SKM-1 treated with dmso at 0.1 percent for 144 hours (cell line): ENCODE results near the gene RFPL1.
A peak's percentile ranks its signal among the peaks of the same experiment; 100 is the strongest.

Experiments used
- DNase-seq: peaks from one replicate; lab custom pipeline; 2025; ENCODE audit not compliant: unreplicated experiment; lab: John Stamatoyannopoulos, UW

Gene RFPL1

DNA sequence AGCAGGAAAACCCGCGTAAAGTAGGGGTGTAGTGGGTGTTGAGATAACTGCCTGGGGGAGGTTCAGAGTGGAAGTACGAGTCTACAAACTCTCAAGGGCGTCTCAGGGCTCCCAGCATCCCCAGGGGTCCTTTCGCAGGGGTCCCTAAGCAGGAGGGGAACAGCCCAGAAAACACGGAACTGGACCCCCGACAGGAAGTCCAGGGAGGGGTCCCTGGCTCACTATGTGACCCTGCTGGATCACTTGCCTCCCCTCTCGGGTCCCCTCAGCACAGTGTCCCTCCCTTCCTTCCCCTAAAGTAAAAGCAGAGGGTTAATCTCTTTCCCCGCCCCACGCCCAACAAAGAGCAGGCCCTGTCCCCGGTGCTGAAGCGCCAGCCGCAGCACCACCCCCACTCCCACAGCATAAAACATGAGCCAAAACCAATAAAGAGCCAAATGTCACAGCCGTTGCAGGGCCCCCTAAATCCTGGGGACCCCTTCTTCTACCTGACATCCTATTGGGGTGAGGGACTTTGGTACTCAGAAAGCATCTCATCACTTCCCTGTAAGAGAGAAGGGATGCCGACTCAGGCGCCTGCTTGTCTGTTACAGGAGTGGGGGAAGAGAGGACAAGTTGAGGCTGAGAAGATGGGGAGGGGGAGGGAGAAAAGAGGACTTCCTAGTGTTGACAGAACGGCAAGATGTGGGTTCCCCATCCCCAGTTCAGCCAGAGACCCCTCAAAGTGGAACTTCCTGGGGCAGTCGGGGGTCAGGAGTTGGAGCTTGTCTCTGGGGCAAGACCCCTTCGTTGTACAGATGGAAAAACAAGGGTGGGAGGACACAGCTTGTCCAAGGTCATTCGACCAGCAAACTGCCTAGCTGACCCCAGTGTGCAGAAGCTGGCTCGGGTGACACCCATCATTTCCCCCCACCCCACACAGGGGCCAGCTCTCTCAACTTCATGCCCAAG lies 40.2 kb downstream of the RFPL1 start:
- DNase-seq = no peak

DNA sequence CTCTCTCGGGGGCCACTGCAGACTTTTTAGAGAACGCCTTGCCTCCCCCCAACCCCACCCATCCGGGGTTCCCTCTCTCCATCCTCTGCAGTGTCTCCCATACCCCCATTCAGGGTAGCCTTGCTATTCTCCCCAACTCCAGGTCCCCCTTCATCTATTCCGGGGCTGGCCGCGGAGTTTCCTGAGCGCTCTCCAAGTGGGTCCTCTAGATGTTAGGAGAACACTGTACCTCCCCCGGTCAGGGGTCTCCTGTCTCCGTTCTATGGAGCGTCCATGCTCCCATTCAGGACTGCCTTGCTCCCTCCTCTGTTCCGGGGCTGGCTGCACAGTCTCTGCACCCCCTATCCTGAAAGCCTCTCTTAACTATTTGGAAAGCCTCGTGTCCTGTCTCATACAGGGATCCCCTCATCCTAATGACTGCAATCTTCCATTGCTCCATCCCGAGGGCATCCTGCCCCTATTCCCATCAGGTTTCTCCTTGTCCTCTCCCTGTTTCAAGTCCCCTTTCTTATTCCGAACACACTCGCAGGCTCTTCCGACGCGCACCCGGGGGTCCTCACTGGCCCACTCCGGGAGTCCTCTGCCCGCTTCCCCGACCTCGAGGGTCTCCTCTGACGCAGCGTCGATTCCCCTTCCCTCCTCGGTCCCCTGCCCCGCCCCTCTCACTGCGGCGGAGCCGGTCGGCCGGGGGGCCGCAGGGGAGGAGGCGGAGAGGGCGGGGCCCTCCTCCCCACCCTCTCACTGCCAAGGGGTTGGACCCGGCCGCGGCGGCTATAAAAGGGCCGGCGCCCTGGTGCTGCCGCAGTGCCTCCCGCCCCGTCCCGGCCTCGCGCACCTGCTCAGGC lies 41.3 kb downstream of the RFPL1 start, which contains the start of gene NEFH:
TSS of gene NEFH (plus strand) at position 802 of the 845 bp plus-strand sequence. CDS start 45 bp downstream, outside the sequence.
- no peak for DNase-seq

DNA sequence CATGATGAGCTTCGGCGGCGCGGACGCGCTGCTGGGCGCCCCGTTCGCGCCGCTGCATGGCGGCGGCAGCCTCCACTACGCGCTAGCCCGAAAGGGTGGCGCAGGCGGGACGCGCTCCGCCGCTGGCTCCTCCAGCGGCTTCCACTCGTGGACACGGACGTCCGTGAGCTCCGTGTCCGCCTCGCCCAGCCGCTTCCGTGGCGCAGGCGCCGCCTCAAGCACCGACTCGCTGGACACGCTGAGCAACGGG lies 41.8 kb downstream of the RFPL1 start:
- no peak for DNase-seq

DNA sequence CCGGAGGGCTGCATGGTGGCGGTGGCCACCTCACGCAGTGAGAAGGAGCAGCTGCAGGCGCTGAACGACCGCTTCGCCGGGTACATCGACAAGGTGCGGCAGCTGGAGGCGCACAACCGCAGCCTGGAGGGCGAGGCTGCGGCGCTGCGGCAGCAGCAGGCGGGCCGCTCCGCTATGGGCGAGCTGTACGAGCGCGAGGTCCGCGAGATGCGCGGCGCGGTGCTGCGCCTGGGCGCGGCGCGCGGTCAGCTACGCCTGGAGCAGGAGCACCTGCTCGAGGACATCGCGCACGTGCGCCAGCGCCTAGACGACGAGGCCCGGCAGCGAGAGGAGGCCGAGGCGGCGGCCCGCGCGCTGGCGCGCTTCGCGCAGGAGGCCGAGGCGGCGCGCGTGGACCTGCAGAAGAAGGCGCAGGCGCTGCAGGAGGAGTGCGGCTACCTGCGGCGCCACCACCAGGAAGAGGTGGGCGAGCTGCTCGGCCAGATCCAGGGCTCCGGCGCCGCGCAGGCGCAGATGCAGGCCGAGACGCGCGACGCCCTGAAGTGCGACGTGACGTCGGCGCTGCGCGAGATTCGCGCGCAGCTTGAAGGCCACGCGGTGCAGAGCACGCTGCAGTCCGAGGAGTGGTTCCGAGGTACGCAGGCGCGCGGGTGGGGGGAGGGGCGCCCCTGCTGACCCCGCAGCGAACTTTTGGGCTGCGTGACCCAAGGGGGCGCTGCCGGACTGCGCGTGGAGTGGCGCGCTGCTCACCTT lies 42.3 kb downstream of the RFPL1 start:
- no peak for DNase-seq

DNA sequence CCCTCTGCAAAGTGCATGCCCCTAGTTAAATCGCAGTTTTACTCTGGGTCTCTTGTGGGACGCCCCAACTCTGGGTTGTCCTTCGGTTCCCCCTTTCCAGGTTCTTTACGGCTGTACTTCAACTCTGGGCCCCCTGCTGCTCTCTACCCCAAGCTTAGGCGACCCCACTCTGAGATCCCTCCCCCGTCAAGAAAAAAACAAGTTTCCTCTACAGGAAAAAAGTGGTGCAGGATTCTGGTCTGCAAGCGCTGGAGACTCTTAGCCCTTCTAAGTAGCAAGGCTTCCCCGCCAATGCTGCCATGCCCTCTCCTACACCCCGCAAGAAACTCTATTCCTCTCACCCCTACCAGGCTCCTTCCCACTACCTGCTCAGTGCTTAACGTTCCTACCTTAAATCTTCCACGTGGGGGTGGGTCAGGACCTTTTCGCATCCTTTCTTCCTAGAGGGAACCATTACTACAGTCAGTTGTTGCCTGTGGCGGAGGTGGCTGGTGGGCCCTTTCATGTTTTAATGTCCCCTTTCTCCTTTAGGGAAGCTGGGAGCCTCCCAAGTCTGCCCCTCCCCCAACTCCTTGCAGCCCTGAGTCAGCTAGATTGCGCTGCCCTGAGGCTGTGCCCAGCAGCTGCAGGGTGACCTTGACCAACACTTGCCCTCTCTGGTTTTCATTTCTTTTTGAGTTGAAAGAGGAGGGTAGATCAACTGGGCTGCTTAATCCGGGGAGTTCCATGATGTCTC lies 43.0 kb downstream of the RFPL1 start:
- no peak for DNase-seq

DNA sequence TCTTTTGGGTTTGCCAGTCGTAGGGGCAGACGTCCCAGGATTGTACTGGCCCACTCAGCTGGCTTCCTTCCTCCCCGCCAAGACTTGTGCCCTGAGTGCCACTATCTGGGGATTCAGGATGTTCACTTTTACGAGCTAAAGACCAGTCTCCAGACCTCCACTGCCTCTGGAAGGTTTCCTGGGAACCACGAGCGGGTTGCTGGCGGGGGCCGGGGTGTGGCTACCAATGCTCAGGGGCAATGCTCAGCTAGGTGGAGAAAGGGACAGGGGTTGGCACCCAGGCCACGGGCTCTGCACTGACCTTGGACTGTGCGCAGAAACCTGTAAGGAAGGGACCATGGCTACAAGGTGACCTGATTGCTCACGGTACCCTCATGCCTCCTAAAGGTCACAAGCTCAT lies 43.9 kb downstream of the RFPL1 start:
- DNase-seq = no peak

DNA sequence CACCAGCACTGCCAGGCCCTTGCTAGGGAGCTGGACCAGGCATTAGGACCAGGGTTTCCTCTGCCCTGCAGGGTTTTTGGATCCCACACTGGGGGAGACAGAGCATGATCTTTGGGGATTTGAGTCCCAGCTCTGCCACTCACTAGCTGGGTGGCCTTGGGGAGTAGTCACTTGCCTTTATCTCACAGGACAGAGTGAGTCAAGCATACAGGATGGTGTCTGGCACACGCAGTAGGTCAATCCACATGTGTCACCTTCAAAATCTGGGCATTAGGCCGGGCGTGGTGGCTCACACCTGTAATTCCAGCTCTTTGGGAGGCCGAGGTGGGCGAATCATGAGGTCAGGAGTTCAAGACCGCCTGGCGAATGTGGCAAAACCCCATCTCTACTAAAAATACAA lies 44.3 kb downstream of the RFPL1 start:
- DNase-seq = no peak

DNA sequence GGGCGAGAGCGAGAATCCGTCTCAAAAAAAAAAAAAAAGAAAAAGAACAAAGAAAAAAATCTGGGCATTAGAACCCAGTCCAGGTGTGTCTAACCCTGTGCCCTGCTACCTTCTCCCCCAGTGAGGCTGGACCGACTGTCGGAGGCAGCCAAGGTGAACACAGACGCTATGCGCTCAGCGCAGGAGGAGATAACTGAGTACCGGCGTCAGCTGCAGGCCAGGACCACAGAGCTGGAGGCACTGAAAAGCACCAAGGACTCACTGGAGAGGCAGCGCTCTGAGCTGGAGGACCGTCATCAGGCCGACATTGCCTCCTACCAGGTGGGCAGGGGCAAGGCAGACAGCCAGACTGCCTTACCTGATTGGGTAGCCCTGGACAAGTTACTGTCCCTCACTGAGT lies 44.9 kb downstream of the RFPL1 start:
- no peak for DNase-seq

DNA sequence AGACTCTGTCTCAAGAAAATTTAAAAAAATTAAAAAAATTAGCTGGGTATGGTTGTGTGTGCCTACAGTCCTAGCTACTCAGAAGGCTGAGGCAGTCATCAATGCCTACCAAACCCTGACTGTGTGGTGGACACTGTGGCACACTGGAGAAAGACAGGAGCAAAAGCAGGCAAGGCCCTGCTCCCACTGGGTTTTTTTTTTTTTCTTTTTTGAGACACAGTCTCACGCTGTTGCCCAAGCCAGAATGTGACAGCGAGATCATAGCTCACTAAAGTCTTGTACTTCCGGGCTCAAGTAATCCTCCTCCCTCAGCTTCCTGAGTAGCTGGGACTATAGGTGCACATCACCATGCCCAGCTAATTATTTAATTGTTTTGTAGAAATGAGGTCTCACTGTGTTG lies 46.3 kb downstream of the RFPL1 start:
- no peak for DNase-seq

DNA sequence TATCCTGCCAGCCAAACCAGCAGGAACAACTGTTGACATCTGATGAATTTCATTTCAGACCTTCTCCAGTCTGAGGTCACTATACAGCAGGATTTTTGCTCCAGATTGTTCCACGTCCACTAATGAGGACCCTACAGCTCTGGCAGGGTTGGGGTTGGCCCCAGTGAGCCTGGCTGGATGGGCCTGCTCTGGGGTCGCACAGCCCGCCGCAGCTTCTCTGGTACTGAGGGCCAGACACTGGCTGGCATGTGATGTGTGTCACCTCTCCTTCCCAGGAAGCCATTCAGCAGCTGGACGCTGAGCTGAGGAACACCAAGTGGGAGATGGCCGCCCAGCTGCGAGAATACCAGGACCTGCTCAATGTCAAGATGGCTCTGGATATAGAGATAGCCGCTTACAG lies 47.1 kb downstream of the RFPL1 start:
- no peak for DNase-seq

DNA sequence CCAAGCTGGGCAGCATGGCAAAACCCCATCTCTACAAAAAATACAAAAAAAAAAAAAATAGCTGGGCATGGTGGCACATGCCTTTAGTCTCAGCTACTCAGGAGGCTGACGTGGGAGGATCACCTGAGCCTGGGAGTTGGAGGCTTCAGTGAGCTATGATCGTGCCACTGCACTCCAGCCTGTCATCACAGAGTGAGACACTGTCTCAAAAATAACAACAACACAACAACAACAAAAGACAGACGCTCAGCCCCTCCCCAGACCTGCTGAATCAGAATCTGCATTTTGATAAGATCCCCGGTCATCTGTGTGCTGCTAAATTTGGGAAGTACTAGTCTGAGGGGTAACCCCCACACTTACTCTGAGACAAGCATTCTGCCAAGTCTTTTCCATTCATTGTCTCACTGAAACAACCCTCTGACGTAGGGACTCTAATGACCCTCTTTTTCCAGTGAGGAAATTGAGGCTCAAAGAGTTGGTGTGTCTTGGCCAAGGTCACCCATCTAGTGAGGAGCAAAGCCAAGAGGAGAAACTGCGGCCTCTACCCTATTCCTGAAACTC lies 49.1 kb downstream of the RFPL1 start:
- DNase-seq = no peak

DNA sequence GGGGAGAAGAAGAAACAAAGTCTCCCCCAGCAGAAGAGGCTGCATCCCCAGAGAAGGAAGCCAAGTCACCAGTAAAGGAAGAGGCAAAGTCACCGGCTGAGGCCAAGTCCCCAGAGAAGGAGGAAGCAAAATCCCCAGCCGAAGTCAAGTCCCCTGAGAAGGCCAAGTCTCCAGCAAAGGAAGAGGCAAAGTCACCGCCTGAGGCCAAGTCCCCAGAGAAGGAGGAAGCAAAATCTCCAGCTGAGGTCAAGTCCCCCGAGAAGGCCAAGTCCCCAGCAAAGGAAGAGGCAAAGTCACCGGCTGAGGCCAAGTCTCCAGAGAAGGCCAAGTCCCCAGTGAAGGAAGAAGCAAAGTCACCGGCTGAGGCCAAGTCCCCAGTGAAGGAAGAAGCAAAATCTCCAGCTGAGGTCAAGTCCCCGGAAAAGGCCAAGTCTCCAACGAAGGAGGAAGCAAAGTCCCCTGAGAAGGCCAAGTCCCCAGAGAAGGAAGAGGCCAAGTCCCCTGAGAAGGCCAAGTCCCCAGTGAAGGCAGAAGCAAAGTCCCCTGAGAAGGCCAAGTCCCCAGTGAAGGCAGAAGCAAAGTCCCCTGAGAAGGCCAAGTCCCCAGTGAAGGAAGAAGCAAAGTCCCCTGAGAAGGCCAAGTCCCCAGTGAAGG lies 50.9 kb downstream of the RFPL1 start:
- DNase-seq = peak; percentile 80

DNA sequence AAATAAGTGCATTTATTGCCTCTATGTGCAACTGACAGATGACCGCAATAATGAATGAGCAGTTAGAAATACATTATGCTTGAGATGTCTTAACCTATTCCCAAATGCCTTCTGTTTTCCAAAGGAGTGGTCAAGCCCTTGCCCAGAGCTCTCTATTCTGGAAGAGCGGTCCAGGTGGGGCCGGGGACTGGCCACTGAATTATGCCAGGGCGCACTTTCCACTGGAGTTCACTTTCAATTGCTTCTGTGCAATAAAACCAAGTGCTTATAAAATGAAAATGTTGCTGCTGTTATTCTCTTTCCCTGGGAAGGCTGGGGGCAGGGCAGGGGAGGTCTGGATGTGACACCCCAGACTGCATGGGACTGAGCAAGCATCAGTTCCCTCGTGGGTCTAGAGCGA lies 52.6 kb downstream of the RFPL1 start:
- no peak for DNase-seq
